HG02571 (cell line): ENCODE data around the gene KISS1.

Source experiments
- ATAC-seq: cut with Tn5 transposase; IDR thresholded peaks from one replicate; pipeline ENCODE4 v1.9.1; 2021; ENCODE audit warnings: mild to moderate bottlenecking, moderate library complexity; ENCODE audit not compliant: unreplicated experiment

KISS1 gene

GRCh38 chr1:204194080-204194479 is 2.2 kb downstream of the KISS1 start:
- no peak for ATAC-seq

- ATAC-seq = no peak
These were observed 3.5 kb downstream of the KISS1 start for GRCh38 chr1:204192589-204193352.

- ATAC-seq = no peak
These were observed 4.2 kb downstream of the KISS1 start for GRCh38 chr1:204192046-204192445.

GRCh38 chr1:204191456-204191855 is 4.8 kb downstream of the KISS1 start:
- no peak for ATAC-seq

GRCh38 chr1:204190212-204191211 is 5.8 kb downstream of the KISS1 start:
- ATAC-seq = no peak

GRCh38 chr1:204188959-204189639 is 7.2 kb downstream of the KISS1 start:
- ATAC-seq = no peak

GRCh38 chr1:204186597-204186996 is 9.7 kb downstream of the KISS1 start:
- ATAC-seq = no peak

GRCh38 chr1:204181116-204181515 is 15.2 kb downstream of the KISS1 start:
- ATAC-seq = no peak

GRCh38 chr1:204180133-204180532 is 16.2 kb downstream of the KISS1 start:
- ATAC-seq = no peak

- ATAC-seq = no peak
These were observed 17.6 kb downstream of the KISS1 start for GRCh38 chr1:204178487-204179281.

GRCh38 chr1:204177133-204177532 is 19.2 kb downstream of the KISS1 start:
- ATAC-seq = no peak

GRCh38 chr1:204176049-204176448 is 20.2 kb downstream of the KISS1 start:
- no peak for ATAC-seq

GRCh38 chr1:204174958-204175357 is 21.3 kb downstream of the KISS1 start:
- ATAC-seq = no peak

- ATAC-seq = no peak
These were observed 23.8 kb downstream of the KISS1 start for GRCh38 chr1:204172404-204173029.

- no peak for ATAC-seq
These were observed 24.5 kb downstream of the KISS1 start for GRCh38 chr1:204171751-204172178.

GRCh38 chr1:204170494-204171155 is 25.7 kb downstream of the KISS1 start:
- no peak for ATAC-seq

- ATAC-seq = no peak
These were observed 26.4 kb downstream of the KISS1 start for GRCh38 chr1:204169858-204170257.

GRCh38 chr1:204167730-204168129 is 28.6 kb downstream of the KISS1 start:
- ATAC-seq = no peak

GRCh38 chr1:204166219-204166618 is 30.1 kb downstream of the KISS1 start, which contains the start of gene REN:
REN (minus strand) TSS chr1:204166337; CDS start chr1:204166293, 44 bp downstream.
- no peak for ATAC-seq
